ENCODE results near the gene BPIFB1.

The BPIFB1 gene

GRCh38 chr20:33273117-33273851 lies 9.7 kb upstream of the BPIFB1 start:
- no peak for DNase-seq

- DNase-seq = no peak
Measured at GRCh38 chr20:33275215-33275614, 7.8 kb upstream of the BPIFB1 start.

GRCh38 chr20:33275871-33276270 lies 7.1 kb upstream of the BPIFB1 start:
- DNase-seq = no peak

GRCh38 chr20:33276303-33277113 lies 6.5 kb upstream of the BPIFB1 start:
- DNase-seq = no peak

GRCh38 chr20:33277471-33278441 lies 5.3 kb upstream of the BPIFB1 start:
- DNase-seq = no peak

GRCh38 chr20:33278700-33279099 lies 4.3 kb upstream of the BPIFB1 start:
- DNase-seq = no peak

GRCh38 chr20:33279261-33279910 lies 3.6 kb upstream of the BPIFB1 start:
- DNase-seq = no peak

GRCh38 chr20:33280000-33280680 lies 2.9 kb upstream of the BPIFB1 start:
- DNase-seq = no peak

- DNase-seq = no peak
Measured at GRCh38 chr20:33280775-33281174, 2.2 kb upstream of the BPIFB1 start.

- no peak for DNase-seq
Measured at GRCh38 chr20:33281550-33282146, 1.4 kb upstream of the BPIFB1 start.

- DNase-seq = no peak
Measured at GRCh38 chr20:33282196-33282934, 649 bp upstream of the BPIFB1 start.

GRCh38 chr20:33284284-33284683 lies 1.3 kb downstream of the BPIFB1 start:
- no peak for DNase-seq

- DNase-seq = no peak
Measured at GRCh38 chr20:33284937-33285336, 1.9 kb downstream of the BPIFB1 start.

- DNase-seq = no peak
Measured at GRCh38 chr20:33285861-33286495, 3.0 kb downstream of the BPIFB1 start.

GRCh38 chr20:33287884-33288283 lies 4.9 kb downstream of the BPIFB1 start:
- DNase-seq = no peak

GRCh38 chr20:33290852-33291251 lies 7.8 kb downstream of the BPIFB1 start:
- no peak for DNase-seq

GRCh38 chr20:33291416-33291815 lies 8.4 kb downstream of the BPIFB1 start:
- no peak for DNase-seq

- DNase-seq = peak; percentile 24
Measured at GRCh38 chr20:33291830-33292355, 8.9 kb downstream of the BPIFB1 start.

GRCh38 chr20:33296206-33296605 lies 13.2 kb downstream of the BPIFB1 start:
- no peak for DNase-seq

- no peak for DNase-seq
Measured at GRCh38 chr20:33298391-33298790, 15.4 kb downstream of the BPIFB1 start.
